GM20000 (cell line): ENCODE results near the gene TMEM273.

Experiments used
- DNase-seq: peaks from one replicate; pipeline ENCODE4 v3.0.0; 2012; ENCODE audit warnings: low spot score
- TF ChIP-seq, protein P1 (sequence below): IDR thresholded peaks from 2 replicates; pipeline ENCODE4 v1.5.1; 2012; ENCODE audit warnings: mild to moderate bottlenecking, control low read depth; ENCODE audit errors: extremely low read depth, missing control alignments

TMEM273 gene

DNA sequence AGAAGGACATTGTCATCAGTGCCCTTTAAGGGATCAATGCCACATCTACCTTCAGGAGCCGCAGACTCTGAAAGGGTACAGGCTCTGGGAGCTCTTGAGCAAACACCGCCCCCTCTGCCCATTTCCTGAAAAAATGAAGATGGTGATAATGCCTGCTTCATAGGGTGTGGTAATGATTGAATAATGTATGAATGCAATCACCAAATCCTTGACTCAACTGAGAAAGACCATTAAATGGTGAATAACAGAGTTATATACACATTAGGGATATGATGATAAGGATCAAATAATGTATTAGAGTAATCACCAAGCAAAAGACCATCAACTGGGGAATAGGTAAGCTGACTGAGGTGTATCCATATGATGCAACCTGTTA is 55.8 kb downstream of the TMEM273 start:
- DNase-seq, result no peak
- TF ChIP-seq, protein P1, sequence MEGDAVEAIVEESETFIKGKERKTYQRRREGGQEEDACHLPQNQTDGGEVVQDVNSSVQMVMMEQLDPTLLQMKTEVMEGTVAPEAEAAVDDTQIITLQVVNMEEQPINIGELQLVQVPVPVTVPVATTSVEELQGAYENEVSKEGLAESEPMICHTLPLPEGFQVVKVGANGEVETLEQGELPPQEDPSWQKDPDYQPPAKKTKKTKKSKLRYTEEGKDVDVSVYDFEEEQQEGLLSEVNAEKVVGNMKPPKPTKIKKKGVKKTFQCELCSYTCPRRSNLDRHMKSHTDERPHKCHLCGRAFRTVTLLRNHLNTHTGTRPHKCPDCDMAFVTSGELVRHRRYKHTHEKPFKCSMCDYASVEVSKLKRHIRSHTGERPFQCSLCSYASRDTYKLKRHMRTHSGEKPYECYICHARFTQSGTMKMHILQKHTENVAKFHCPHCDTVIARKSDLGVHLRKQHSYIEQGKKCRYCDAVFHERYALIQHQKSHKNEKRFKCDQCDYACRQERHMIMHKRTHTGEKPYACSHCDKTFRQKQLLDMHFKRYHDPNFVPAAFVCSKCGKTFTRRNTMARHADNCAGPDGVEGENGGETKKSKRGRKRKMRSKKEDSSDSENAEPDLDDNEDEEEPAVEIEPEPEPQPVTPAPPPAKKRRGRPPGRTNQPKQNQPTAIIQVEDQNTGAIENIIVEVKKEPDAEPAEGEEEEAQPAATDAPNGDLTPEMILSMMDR, result no peak

DNA sequence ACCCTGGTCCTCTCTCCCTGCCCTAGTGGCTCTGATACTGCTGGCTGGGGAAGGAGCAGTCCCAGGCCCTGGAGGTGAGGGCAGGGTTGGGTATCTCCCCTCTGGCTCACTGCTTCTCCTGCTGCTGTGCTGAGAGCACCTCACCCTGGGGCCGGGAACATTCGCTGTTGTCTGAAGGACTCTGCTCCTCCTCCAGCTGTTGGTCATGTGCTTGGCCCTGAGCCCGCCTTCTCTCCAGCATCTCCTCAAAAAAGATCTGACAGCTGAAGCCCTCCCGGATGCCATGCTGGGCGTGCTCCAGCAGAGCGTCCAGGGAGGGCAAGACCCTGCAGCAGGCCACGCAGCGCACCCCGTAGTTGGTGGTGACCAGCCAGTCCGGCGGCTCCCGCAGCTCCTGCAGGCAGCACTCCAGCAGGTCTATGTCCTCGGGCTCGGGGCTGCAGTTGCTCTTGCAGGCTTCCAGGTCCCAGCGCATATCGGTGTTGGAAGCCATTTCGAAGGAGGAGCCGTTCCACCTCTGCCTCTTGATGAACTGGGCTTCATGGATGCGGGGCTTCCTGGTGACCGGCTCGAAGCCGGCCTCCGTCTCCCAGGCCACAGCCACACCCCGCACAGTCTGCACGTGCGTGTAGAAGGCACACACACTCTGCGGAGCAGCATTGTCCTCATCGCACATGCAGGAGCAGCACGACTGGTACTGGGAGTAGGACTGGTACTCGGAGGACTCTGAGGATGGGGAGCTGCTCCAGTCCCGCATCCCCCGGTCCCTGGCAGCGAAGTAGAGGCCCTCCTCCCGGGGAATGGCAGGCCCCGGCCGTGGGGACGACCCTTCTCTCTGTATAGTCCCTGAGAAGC is 56.5 kb downstream of the TMEM273 start:
- DNase-seq, result no peak
- TF ChIP-seq, protein P1, result no peak

DNA sequence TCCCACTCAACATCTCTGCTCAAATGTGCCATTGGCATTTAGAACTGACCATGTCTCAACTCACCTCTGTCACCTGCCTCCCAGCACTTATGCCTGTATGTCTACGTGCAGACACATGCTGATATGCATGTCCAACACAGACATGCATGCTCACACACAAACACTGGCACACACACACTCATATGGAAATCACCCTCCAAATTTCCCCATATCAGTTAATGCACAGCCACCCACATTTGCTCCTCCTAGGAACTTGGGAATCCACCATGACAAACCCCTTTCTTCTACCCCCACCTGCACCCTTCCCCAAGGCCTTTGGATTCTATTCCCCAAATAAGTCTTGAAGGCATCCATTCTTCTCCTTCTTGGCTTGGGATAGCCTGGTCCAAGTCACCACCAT is 58.8 kb downstream of the TMEM273 start:
- TF ChIP-seq, protein P1, result no peak
- DNase-seq, result no peak

DNA sequence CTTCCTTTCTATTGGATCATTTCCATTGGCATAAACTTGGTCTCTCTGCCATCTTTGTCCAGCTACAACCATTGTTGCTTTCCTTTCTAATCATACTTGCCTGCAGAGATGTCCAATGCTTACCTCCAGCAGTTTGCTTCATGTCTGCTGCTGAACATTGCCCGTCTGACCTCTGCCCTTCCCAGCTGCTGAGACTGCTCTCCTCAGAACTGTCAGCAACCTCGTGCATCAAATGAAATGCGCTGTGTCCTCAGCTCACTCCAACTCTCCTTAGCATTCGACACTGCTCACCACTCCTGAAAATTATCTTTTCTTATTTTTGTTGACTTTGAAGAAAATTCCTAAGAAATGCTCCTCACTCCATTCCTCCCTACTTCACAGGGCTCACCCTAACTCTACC is 59.3 kb downstream of the TMEM273 start:
- TF ChIP-seq, protein P1, result no peak

DNA sequence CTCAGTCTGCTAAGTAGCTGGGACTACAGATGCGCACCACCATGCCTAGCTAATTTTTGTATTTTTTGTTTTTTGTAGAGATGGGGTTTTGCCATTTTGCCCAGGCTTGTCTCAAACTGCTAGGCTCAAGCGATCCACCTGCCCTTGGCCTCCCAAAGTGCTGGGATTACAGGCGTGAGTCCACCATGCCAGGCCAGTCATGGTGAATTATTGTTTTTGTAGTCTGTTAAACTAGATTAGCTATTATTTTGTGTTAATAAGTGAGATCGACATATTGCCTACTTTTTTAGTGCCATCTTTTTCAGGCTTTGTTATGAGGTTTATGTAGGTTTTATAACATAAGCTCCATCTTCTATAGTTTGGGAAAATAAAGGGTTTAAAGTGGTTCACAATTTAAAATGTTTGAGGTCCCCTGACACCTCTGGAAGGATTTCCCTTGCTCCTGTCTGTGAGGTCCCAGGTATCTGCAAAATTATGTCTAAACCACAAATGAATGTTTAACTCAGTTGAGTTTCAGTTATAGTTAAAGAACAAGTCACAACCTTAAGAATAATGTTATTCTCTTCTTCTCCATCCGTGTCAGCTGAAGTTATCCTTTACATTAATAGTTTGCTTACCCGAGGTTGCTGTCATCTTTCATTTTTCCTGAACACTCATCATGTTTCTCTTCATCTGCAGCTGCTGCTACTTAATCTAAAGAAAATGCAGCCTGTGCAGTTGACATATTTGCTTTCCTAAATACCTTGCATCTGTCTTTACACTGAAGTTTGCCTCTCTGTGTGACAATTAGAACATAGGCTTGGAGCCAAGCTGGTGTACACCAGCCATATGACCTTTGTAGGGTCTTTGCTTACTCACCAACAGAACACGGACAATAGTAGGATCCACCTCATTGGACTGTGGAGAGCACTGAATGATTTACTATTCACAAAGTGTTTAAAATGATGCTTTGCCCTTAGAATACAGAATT is 63.9 kb downstream of the TMEM273 start:
- DNase-seq, result no peak
- TF ChIP-seq, protein P1, result no peak

More for the DNA sequence above, 59.3 kb downstream of the TMEM273 start:
- no peak for DNase-seq

DNA sequence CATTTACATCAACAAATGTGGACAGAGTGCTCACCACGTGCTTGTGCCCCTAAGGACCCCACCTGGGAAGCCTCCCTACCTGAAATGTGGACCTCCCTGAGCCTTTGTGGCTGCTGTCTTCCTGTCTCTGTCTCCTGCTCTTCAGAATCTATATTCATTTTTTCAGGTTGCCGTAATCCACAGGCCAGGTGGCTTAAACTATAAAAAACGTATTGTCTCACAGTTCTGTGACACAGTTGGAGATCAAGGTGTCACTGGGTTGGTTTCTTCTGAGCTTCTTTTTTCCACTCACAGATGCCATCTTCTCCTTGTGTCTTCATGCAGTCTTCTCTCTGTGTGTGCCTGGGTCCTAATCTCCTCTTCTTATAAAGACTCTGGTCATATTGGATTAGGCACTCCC is 67.3 kb downstream of the TMEM273 start:
- DNase-seq, result no peak
- TF ChIP-seq, protein P1, result no peak

DNA sequence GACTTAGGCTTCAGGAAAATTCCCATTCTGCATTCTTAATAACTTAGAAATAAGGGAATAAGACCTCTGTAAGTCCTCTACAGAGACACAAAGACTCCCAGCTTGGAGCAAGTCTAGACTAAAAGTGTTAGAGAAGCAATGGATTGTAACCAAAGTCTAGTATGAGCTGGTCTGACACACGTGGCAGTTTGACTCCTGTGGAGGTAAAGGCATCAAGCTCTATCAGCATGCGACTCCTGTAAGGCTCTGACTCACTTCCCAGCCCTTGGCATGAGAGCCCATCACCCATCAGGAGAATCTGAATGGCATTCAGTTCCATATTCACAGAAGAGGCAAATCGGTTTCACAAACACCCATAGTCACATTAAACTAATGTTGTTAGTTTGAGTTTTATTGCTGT is 68.4 kb downstream of the TMEM273 start:
- DNase-seq, result no peak
- TF ChIP-seq, protein P1, result no peak
